CD14-positive monocyte (primary cell): ENCODE measurements around the gene PAPPA2. TPM values are rescaled to one million over a fixed set of nuclear protein-coding genes. Genes with fewer than 3 reads are reported as not detected.

Experiments
- DNase-seq, 3 donors: peaks; one replicate each; pipeline ENCODE4 v3.0.0-alpha.2; 2011 to 2022
- H2AFZ ChIP-seq: 2 replicates; pipeline ENCODE4 v1.6.0; 2012; ENCODE audit warnings: mild to moderate bottlenecking, low read depth, low read length, inconsistent platforms; ENCODE audit not compliant: insufficient read depth, poor library complexity, severe bottlenecking
- H3K27ac ChIP-seq, 2 donors: 1 replicate in 1 of 2; 2 replicates in 1 of 2; pipeline ENCODE4 v1.5.1; 2012 to 2013; ENCODE audit warnings: low read length in 2 of 2, control low read depth in 1 of 2, inconsistent platforms in 1 of 2, low read depth in 1 of 2, mild to moderate bottlenecking in 1 of 2
- H3K27me3 ChIP-seq, 2 donors: one replicate each; pipeline versions ENCODE4 v1.6.0 to v1.6.1; 2011 to 2013; ENCODE audit warnings: low read length in 2 of 2; ENCODE audit not compliant: control insufficient read depth in 2 of 2, insufficient read depth in 2 of 2
- H3K36me3 ChIP-seq, 2 donors: replicated peaks in 1 of 2; 1 replicate in 1 of 2; 2 replicates in 1 of 2; pipeline versions ENCODE4 v1.5.1 to v1.6.1; 2012 to 2013; ENCODE audit warnings: low read length in 2 of 2, control low read depth in 1 of 2, inconsistent platforms in 1 of 2, mild to moderate bottlenecking in 1 of 2; ENCODE audit not compliant: insufficient read depth in 2 of 2, control insufficient read depth in 1 of 2
- H3K4me1 ChIP-seq, 2 donors: 1 replicate in 1 of 2; 2 replicates in 1 of 2; pipeline versions ENCODE4 v1.5.1 to v1.6.1; 2012 to 2013; ENCODE audit warnings: low read length in 2 of 2, control low read depth in 1 of 2, inconsistent platforms in 1 of 2, mild to moderate bottlenecking in 1 of 2, moderate library complexity in 1 of 2; ENCODE audit not compliant: insufficient read depth in 2 of 2, control insufficient read depth in 1 of 2
- H3K4me2 ChIP-seq: replicated peaks from 2 replicates; pipeline ENCODE3; 2012; ENCODE audit warnings: low read length, moderate library complexity, mild to moderate bottlenecking; ENCODE audit not compliant: poor library complexity, severe bottlenecking; ENCODE audit errors: extremely low read depth
- H3K4me3 ChIP-seq, 3 experiments: fragments of 200-600 bp in 1 of 3; sonication (generic) in 1 of 3; replicated peaks in 1 of 3; 1 replicate in 2 of 3; 2 replicates in 1 of 3; pipeline ENCODE4 v1.5.1; 2011 to 2013; ENCODE audit warnings: low read length in 3 of 3, mild to moderate bottlenecking in 3 of 3, control low read depth in 2 of 3, low read depth in 2 of 3, inconsistent platforms in 1 of 3, moderate library complexity in 1 of 3
- H3K79me2 ChIP-seq: 2 replicates; pipeline ENCODE4 v1.6.0; 2012; ENCODE audit warnings: mild to moderate bottlenecking, control low read depth, inconsistent platforms, low read length, moderate library complexity; ENCODE audit not compliant: insufficient read depth
- H3K9ac ChIP-seq: 2 replicates; pipeline ENCODE4 v1.6.0; 2017; ENCODE audit warnings: low read length, mild to moderate bottlenecking; ENCODE audit not compliant: insufficient read depth, poor library complexity, severe bottlenecking
- H3K9me3 ChIP-seq, 2 donors: replicated peaks in 1 of 2; 1 replicate in 1 of 2; 2 replicates in 1 of 2; pipeline versions ENCODE4 v1.5.1 to v1.6.1; 2012 to 2013; ENCODE audit warnings: low read length in 2 of 2, control low read depth in 1 of 2; ENCODE audit not compliant: control insufficient read depth in 1 of 2, insufficient read depth in 1 of 2
- H4K20me1 ChIP-seq: 2 replicates; pipeline ENCODE4 v1.6.0; 2012; ENCODE audit warnings: mild to moderate bottlenecking, low read length, control low read depth, moderate library complexity; ENCODE audit not compliant: insufficient read depth
- H3K27ac Mint-ChIP-seq, 7 donors: one replicate each; pipeline ENCODE4 v1.8.0; 2020; ENCODE audit warnings: mild to moderate bottlenecking in 7 of 7, mixed read lengths in 7 of 7, moderate library complexity in 6 of 7, inconsistent platforms in 2 of 7
- H3K27me3 Mint-ChIP-seq, 3 donors: one replicate each; pipeline ENCODE4 v1.8.0; 2021 to 2022; ENCODE audit warnings: low read depth in 3 of 3, mild to moderate bottlenecking in 3 of 3, mixed read lengths in 3 of 3, moderate library complexity in 3 of 3, inconsistent platforms in 1 of 3
- H3K36me3 Mint-ChIP-seq, 2 donors: one replicate each; pipeline ENCODE4 v1.8.0; 2020; ENCODE audit warnings: mixed read lengths in 2 of 2, inconsistent platforms in 1 of 2, mild to moderate bottlenecking in 1 of 2
- H3K4me1 Mint-ChIP-seq: one replicate; pipeline ENCODE4 v1.8.0; 2020; ENCODE audit warnings: mild to moderate bottlenecking, mixed read lengths
- H3K4me3 Mint-ChIP-seq, 2 donors: one replicate each; pipeline ENCODE4 v1.8.0; 2020; ENCODE audit warnings: mild to moderate bottlenecking in 2 of 2, mixed read lengths in 2 of 2, moderate library complexity in 1 of 2
- H3K9me3 Mint-ChIP-seq, 7 donors: one replicate each; pipeline ENCODE4 v1.8.0; 2020 to 2022; ENCODE audit warnings: mixed read lengths in 7 of 7, mild to moderate bottlenecking in 6 of 7, moderate library complexity in 6 of 7, inconsistent platforms in 2 of 7
- WGBS: methylation state at CpG from one replicate; pipeline ENCODE4 v1.1.5; 2013; ENCODE audit warnings: missing lambda C conversion rate; ENCODE audit not compliant: insufficient coverage; 5-methylcytosine and 5-hydroxymethylcytosine counted together
- intact Hi-C, 2 donors: fragments of 100-400 bp; cut with micrococcal nuclease; formaldehyde crosslinking; loops; one replicate each; pipeline versions ENCODE4 v1.15.0 to v1.15.1; 2023
- polyA plus RNA-seq, 3 donors: library from polyadenylated mRNA; depleted of rRNA in 1 of 3; unstranded in 2 of 3; stranded (reverse) in 1 of 3; fragments of 300-500 nt in 2 of 3; fragments of >200 nt in 1 of 3; fragmentation: Illumina TruSeq in 2 of 3; gene quantifications; 1 replicate in 2 of 3; 2 replicates in 1 of 3; pipeline ENCODE4 v1.2.3, GENCODE V29; 2012 to 2021
- TF ChIP-seq, protein P1 (sequence below): fragments of 200-600 bp; IDR thresholded peaks from one replicate; pipeline ENCODE4 v1.8.0; 2022; ENCODE audit warnings: antibody characterized with exemption, mild to moderate bottlenecking

PAPPA2 gene
- polyA plus RNA-seq, 3 donors: not detected

DNA sequence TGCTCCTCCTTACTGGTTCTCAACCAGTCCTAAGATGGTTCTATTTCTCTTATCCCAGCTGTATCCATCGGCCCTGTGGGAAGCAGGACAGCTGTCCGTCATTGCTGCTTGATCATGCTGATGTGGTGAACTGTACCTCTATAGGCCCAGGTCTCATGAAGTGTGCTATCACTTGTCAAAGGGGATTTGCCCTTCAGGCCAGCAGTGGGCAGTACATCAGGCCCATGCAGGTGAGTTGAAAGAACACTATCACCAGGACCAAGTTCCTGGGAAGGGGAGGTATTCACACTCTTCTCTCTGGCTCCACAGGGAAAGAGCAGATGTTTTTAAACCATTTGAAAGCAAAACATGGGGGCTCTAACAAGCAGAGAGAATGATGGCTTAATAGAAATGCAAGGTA, 302.6 kb downstream of the PAPPA2 start:
- no peaks in the 10 kb centered on the region for H3K27me3 ChIP-seq
- no peak overlapping the region for H3K4me3 ChIP-seq
- WGBS: 83% methylated on average over 1 of the region's 2 CpGs
- no peak overlapping the region for H3K4me2 ChIP-seq
- H3K27me3 Mint-ChIP-seq: peaks cover 0 to 6% (median 0%) of the 10 kb centered on the region in 3 donors
- no peak for DNase-seq
- H3K27ac ChIP-seq: no peak overlapping the region
- H2AFZ ChIP-seq: no peak overlapping the region
- TF ChIP-seq, protein P1, sequence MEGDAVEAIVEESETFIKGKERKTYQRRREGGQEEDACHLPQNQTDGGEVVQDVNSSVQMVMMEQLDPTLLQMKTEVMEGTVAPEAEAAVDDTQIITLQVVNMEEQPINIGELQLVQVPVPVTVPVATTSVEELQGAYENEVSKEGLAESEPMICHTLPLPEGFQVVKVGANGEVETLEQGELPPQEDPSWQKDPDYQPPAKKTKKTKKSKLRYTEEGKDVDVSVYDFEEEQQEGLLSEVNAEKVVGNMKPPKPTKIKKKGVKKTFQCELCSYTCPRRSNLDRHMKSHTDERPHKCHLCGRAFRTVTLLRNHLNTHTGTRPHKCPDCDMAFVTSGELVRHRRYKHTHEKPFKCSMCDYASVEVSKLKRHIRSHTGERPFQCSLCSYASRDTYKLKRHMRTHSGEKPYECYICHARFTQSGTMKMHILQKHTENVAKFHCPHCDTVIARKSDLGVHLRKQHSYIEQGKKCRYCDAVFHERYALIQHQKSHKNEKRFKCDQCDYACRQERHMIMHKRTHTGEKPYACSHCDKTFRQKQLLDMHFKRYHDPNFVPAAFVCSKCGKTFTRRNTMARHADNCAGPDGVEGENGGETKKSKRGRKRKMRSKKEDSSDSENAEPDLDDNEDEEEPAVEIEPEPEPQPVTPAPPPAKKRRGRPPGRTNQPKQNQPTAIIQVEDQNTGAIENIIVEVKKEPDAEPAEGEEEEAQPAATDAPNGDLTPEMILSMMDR: no peak
- H3K27ac Mint-ChIP-seq: no peak overlapping the region
- no peaks in the 10 kb centered on the region for H4K20me1 ChIP-seq
- H3K9me3 ChIP-seq: peaks cover 0 to 13% of the 10 kb centered on the region in 2 donors
- H3K4me1 ChIP-seq: no peaks in the 10 kb centered on the region
- no peak overlapping the region for H3K9ac ChIP-seq
- H3K79me2 ChIP-seq: no peaks in the 10 kb centered on the region
- peaks cover 0 to 5% (median 2%) of the 10 kb centered on the region in 7 donors for H3K9me3 Mint-ChIP-seq
- no peak overlapping the region for H3K4me3 Mint-ChIP-seq
- intact Hi-C loops: no loop called here
- H3K36me3 Mint-ChIP-seq: no peaks in the 10 kb centered on the region
- no peaks in the 10 kb centered on the region for H3K36me3 ChIP-seq
- no peaks in the 10 kb centered on the region for H3K4me1 Mint-ChIP-seq

DNA sequence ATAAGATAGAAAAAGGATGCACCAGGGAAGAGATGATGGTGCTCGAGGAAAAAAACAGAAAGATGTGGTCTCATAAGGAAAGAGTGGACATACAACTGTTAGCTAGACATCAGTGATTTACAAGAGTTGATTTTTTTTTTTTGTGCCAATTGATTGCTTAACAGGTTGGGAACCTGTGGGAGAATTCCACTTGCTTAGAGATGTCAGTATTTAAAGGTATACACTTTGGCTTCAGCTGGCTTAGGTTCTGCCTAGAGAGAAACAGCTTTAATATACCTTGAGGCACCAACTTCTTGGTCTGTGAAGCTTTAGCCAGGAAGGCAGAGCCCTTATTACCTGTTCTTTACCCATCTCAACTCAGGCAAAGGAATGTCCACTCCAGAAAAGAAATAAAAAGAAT, 303.8 kb downstream of the PAPPA2 start:
- no peaks in the 10 kb centered on the region for H3K4me1 ChIP-seq
- H3K4me3 Mint-ChIP-seq: no peak overlapping the region
- no peaks in the 10 kb centered on the region for H3K27me3 ChIP-seq
- no peak overlapping the region for H3K4me2 ChIP-seq
- no peaks in the 10 kb centered on the region for H3K79me2 ChIP-seq
- no peaks in the 10 kb centered on the region for H3K36me3 ChIP-seq
- H3K9me3 ChIP-seq: peaks cover 0 to 13% of the 10 kb centered on the region in 2 donors
- no peaks in the 10 kb centered on the region for H4K20me1 ChIP-seq
- peaks cover 0 to 8% (median 3%) of the 10 kb centered on the region in 7 donors for H3K9me3 Mint-ChIP-seq
- H3K27me3 Mint-ChIP-seq: peaks cover 0 to 6% (median 0%) of the 10 kb centered on the region in 3 donors
- no peak for DNase-seq
- no peaks in the 10 kb centered on the region for H3K36me3 Mint-ChIP-seq
- no peak overlapping the region for H3K4me3 ChIP-seq
- TF ChIP-seq, protein P1: no peak
- no peaks in the 10 kb centered on the region for H3K4me1 Mint-ChIP-seq
- 83% methylated on average over 1 of the region's 1 CpG for WGBS
- H2AFZ ChIP-seq: no peak overlapping the region
- no peak overlapping the region for H3K27ac ChIP-seq
- no peak overlapping the region for H3K27ac Mint-ChIP-seq
- no peak overlapping the region for H3K9ac ChIP-seq
- intact Hi-C loops: no loop called here
